HG03135 (cell line): ENCODE data around the gene RCBTB1.
"Not testable (repeated sequence)": the region's sequence is repeated elsewhere in the genome, so short reads cannot be mapped to it uniquely, and the experiment has no call there.

ENCODE experiments used
- ATAC-seq: cut with Tn5 transposase; IDR thresholded peaks from one replicate; pipeline ENCODE4 v1.9.1; 2021; ENCODE audit warnings: mild to moderate bottlenecking, moderate library complexity; ENCODE audit not compliant: unreplicated experiment

The RCBTB1 gene

GRCh38 chr13:49585220-49586157 is at the start of gene RCBTB1:
Gene RCBTB1 (minus strand): TSS chr13:49585558. CDS start chr13:49567279, 18,279 bp downstream.
- ATAC-seq, result peak; percentile 90

- no peak for ATAC-seq
Measured at GRCh38 chr13:49633710-49634109, 48.4 kb upstream of the RCBTB1 start.

- ATAC-seq, result no peak
Measured at GRCh38 chr13:49632156-49632555, 46.8 kb upstream of the RCBTB1 start.

- no peak for ATAC-seq
Measured at GRCh38 chr13:49630580-49630979, 45.2 kb upstream of the RCBTB1 start.

- ATAC-seq, result no peak
Measured at GRCh38 chr13:49629947-49630346, 44.6 kb upstream of the RCBTB1 start.

- ATAC-seq, result no peak
Measured at GRCh38 chr13:49629196-49629938, 44.0 kb upstream of the RCBTB1 start.

GRCh38 chr13:49627831-49628652 is 42.7 kb upstream of the RCBTB1 start, which contains the start of gene ARL11:
Gene ARL11 (plus strand): TSS chr13:49628507. CDS start chr13:49630448, 1,941 bp downstream.
- ATAC-seq, result peak; percentile 88

GRCh38 chr13:49625392-49626079 is 40.2 kb upstream of the RCBTB1 start:
- no peak for ATAC-seq

GRCh38 chr13:49624229-49624628 is 38.9 kb upstream of the RCBTB1 start:
- no peak for ATAC-seq

GRCh38 chr13:49622174-49622946 is 37.0 kb upstream of the RCBTB1 start:
- no peak for ATAC-seq

- no peak for ATAC-seq
Measured at GRCh38 chr13:49620170-49620621, 34.8 kb upstream of the RCBTB1 start.

- no peak for ATAC-seq
Measured at GRCh38 chr13:49616676-49617065, 31.3 kb upstream of the RCBTB1 start.

- ATAC-seq, result no peak
Measured at GRCh38 chr13:49615836-49616675, 30.7 kb upstream of the RCBTB1 start.

- not testable (repeated sequence) for ATAC-seq
Measured at GRCh38 chr13:49612042-49612441, 26.7 kb upstream of the RCBTB1 start.

- no peak for ATAC-seq
Measured at GRCh38 chr13:49610176-49610575, 24.8 kb upstream of the RCBTB1 start.

- ATAC-seq, result no peak
Measured at GRCh38 chr13:49608651-49609331, 23.4 kb upstream of the RCBTB1 start.

- ATAC-seq, result no peak
Measured at GRCh38 chr13:49607761-49608160, 22.4 kb upstream of the RCBTB1 start.
